Retina (tissue), 1 donor: Measurements from ENCODE around the gene TLX3.
"Not testable (repeated sequence)": the region's sequence is repeated elsewhere in the genome, so short reads cannot be mapped to it uniquely, and the experiment has no call there.

Experiments
- DNase-seq: peaks from one replicate; pipeline ENCODE4 v3.0.0-alpha.2; 2016

TLX3 gene

GRCh38 chr5:171323806-171324632 is 15.0 kb downstream of the TLX3 start:
- DNase-seq, result no peak

- DNase-seq, result no peak
These were observed 21.0 kb downstream of the TLX3 start for GRCh38 chr5:171330021-171330420.

GRCh38 chr5:171335616-171336015 is 26.6 kb downstream of the TLX3 start:
- peak; percentile 28 for DNase-seq

- DNase-seq, result peak; percentile 81
These were observed 27.6 kb downstream of the TLX3 start for GRCh38 chr5:171336521-171337209.

GRCh38 chr5:171337210-171337569 is 28.1 kb downstream of the TLX3 start:
- no peak for DNase-seq

GRCh38 chr5:171340042-171340441 is 31.0 kb downstream of the TLX3 start:
- no peak for DNase-seq

- DNase-seq, result no peak
These were observed 31.4 kb downstream of the TLX3 start for GRCh38 chr5:171340491-171340890.

- DNase-seq, result peak; percentile 61
These were observed 33.5 kb downstream of the TLX3 start for GRCh38 chr5:171342362-171343111.

- no peak for DNase-seq
These were observed 36.0 kb downstream of the TLX3 start for GRCh38 chr5:171344936-171345608.

- DNase-seq, result no peak
These were observed 42.6 kb downstream of the TLX3 start for GRCh38 chr5:171351536-171352073.

- DNase-seq, result no peak
These were observed 46.3 kb downstream of the TLX3 start for GRCh38 chr5:171355302-171355724.

GRCh38 chr5:171357843-171358242 is 48.8 kb downstream of the TLX3 start:
- no peak for DNase-seq

GRCh38 chr5:171361151-171361550 is 52.1 kb downstream of the TLX3 start:
- DNase-seq, result not testable (repeated sequence)
